ENCODE data around the gene GLB1L2.

- TF ChIP-seq CTCF (IDR thresholded peaks at IDR 0.05) (no peak), POLR2A (IDR thresholded peaks at IDR 0.05) (no peak)
These were observed 61.3 kb downstream of the GLB1L2 start for GRCh38 chr11:134392953-134393615.

All from thyroid gland (tissue), 4 donors.